PC-3 (cell line): Measurements from ENCODE around the gene HPS6. TPM values are rescaled to one million over a fixed set of nuclear protein-coding genes. Genes with fewer than 3 reads are reported as not detected.
A peak's percentile ranks its signal among the peaks of the same experiment; 100 is the strongest.

ENCODE experiments used
- ATAC-seq: fragments of 200-7000 bp; cut with Tn5 transposase; 2 replicates; pipeline ENCODE4 v1.9.1; 2020; ENCODE audit warnings: mild to moderate bottlenecking, moderate library complexity
- BruUV-seq: library from RNA; stranded (reverse); fragments of 400-500 nt; replicated peaks from 2 replicates; lab custom pipeline; 2021; lab: Mats Ljungman, UMichigan
- CTCF ChIA-PET: fragments of 300-600 bp; sonication (Branson Sonifier 250); formaldehyde crosslinking; loops from one replicate; lab custom pipeline; 2022; ENCODE audit warnings: antibody characterized with exemption; lab: Charles Lee
- POLR2A ChIA-PET: fragments of 300-600 bp; sonication (Branson Sonifier 250); formaldehyde crosslinking; loops from one replicate; lab custom pipeline; 2022; ENCODE audit warnings: antibody characterized with exemption; ENCODE audit not compliant: unreplicated experiment; lab: Charles Lee
- DNase-seq: peaks from one replicate; pipeline ENCODE4 v3.0.0-alpha.2; 2015
- H2AFZ ChIP-seq: fragments of 300-600 bp; sonication (generic); 2 replicates; pipeline ENCODE4 v1.6.0; 2016; ENCODE audit warnings: antibody characterized with exemption, low read length
- H3F3A ChIP-seq: fragments of 300-600 bp; sonication (generic); one replicate; pipeline ENCODE4 v1.6.0; 2017; ENCODE audit warnings: antibody characterized with exemption, low read length, control low read depth, mild to moderate bottlenecking; ENCODE audit not compliant: unreplicated experiment
- H3K27ac ChIP-seq: fragments of 300-600 bp; sonication (generic); 2 replicates; pipeline ENCODE4 v1.5.1; 2016; ENCODE audit warnings: mild to moderate bottlenecking, low read length
- H3K27me3 ChIP-seq: fragments of 300-600 bp; sonication (generic); 2 replicates; pipeline ENCODE4 v1.6.1; 2016; ENCODE audit warnings: low read length, mixed read lengths
- H3K36me3 ChIP-seq: fragments of 300-600 bp; sonication (generic); 2 replicates; pipeline ENCODE4 v1.6.1; 2016; ENCODE audit warnings: low read depth, mixed run types, low read length, mixed read lengths
- H3K4me1 ChIP-seq: fragments of 300-600 bp; sonication (generic); 2 replicates; pipeline ENCODE4 v1.5.1; 2016; ENCODE audit warnings: low read length; ENCODE audit not compliant: insufficient read depth
- H3K4me2 ChIP-seq: fragments of 300-600 bp; sonication (generic); 2 replicates; pipeline ENCODE4 v1.6.0; 2016; ENCODE audit warnings: low read length
- H3K4me3 ChIP-seq: fragments of 300-600 bp; sonication (generic); 2 replicates; pipeline ENCODE4 v1.5.1; 2016; ENCODE audit warnings: mild to moderate bottlenecking, low read length, mixed read lengths
- H3K79me2 ChIP-seq: fragments of 300-600 bp; sonication (generic); 2 replicates; pipeline ENCODE4 v1.6.1; 2017; ENCODE audit warnings: low read length, mixed read lengths
- H3K9ac ChIP-seq: fragments of 300-600 bp; sonication (generic); 2 replicates; pipeline ENCODE4 v1.6.0; 2016; ENCODE audit warnings: mild to moderate bottlenecking, low read length
- H3K9me2 ChIP-seq: fragments of 300-600 bp; sonication (generic); replicated peaks from 2 replicates; pipeline ENCODE4 v1.6.1; 2016; ENCODE audit warnings: mixed run types, low read length, mixed read lengths
- H3K9me3 ChIP-seq: fragments of 300-600 bp; sonication (generic); 2 replicates; pipeline ENCODE4 v1.6.1; 2016; ENCODE audit warnings: low read length, mixed read lengths
- H4K20me1 ChIP-seq: fragments of 300-600 bp; sonication (generic); 2 replicates; pipeline ENCODE4 v1.6.1; 2016; ENCODE audit warnings: low read length, mixed read lengths
- EZH2 ChIP-seq: fragments of 300-600 bp; sonication (generic); IDR thresholded peaks from one replicate; pipeline ENCODE4 v1.6.1; 2017; ENCODE audit warnings: antibody characterized with exemption, mild to moderate bottlenecking, low read length; ENCODE audit not compliant: unreplicated experiment
- EZH2phosphoT487 ChIP-seq: fragments of 300-600 bp; sonication (generic); IDR thresholded peaks from 2 replicates; pipeline ENCODE4 v1.6.1; 2018; ENCODE audit warnings: mild to moderate bottlenecking, antibody characterized with exemption, low read length, borderline replicate concordance
- intact Hi-C: fragments of 100-400 bp; cut with micrococcal nuclease; formaldehyde crosslinking; loops from 2 replicates; pipeline ENCODE4 v1.9.0; 2023
- total RNA-seq: library from RNA; depleted of rRNA; stranded (reverse); fragments of >200 nt; gene quantifications from 2 replicates; pipeline ENCODE4 v1.2.3, GENCODE V29; 2014
- TF ChIP-seq, protein P1 (sequence below): fragments of 300-600 bp; sonication (generic); conservative IDR thresholded peaks from 2 replicates; pipeline ENCODE4 v1.5.1; 2017; ENCODE audit warnings: antibody characterized with exemption, low read depth, mild to moderate bottlenecking, low read length

HPS6 gene
- total RNA-seq, 1 experiment from 2014 or later: 24.0 TPM

DNA sequence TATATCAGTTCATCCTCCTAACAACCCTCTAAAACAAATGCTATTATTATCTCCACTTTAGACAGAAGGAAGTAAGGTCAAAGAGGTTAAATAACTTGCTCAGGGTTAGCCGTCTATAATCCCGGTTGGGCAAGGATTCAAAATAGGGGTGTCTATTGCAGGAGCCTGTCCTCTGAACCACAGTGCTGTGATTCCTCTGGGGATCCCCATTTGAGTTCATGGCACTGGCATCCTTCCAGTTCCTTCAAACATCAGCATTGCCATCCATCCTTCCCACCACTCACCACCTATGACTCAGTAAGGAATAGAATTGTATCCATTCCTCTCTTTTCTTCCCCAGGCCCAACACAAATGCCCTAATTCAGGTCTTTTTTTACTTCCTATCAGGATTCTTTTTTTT is 25.6 kb downstream of the HPS6 start:
- Histone ChIP-seq H3F3A (no peaks in the 10 kb centered on the region), H3K27ac (no peak overlapping the region), H2AFZ (no peak overlapping the region), H3K9ac (no peak overlapping the region), H3K79me2 (no peaks in the 10 kb centered on the region), H3K9me3 (no peaks in the 10 kb centered on the region), H3K4me2 (no peak overlapping the region), H3K36me3 (no peaks in the 10 kb centered on the region), H4K20me1 (no peaks in the 10 kb centered on the region), H3K9me2 (no peaks in the 10 kb centered on the region), H3K27me3 (no peaks in the 10 kb centered on the region), H3K4me3 (no peak overlapping the region), H3K4me1 (no peaks in the 10 kb centered on the region)
- CTCF ChIA-PET: no interaction called here
- BruUV-seq: no TSS peak
- ATAC-seq (no peak), DNase-seq (no peak)
- no peak for TF ChIP-seq EZH2phosphoT487
- TF ChIP-seq EZH2: no peak
- TF ChIP-seq, protein P1, sequence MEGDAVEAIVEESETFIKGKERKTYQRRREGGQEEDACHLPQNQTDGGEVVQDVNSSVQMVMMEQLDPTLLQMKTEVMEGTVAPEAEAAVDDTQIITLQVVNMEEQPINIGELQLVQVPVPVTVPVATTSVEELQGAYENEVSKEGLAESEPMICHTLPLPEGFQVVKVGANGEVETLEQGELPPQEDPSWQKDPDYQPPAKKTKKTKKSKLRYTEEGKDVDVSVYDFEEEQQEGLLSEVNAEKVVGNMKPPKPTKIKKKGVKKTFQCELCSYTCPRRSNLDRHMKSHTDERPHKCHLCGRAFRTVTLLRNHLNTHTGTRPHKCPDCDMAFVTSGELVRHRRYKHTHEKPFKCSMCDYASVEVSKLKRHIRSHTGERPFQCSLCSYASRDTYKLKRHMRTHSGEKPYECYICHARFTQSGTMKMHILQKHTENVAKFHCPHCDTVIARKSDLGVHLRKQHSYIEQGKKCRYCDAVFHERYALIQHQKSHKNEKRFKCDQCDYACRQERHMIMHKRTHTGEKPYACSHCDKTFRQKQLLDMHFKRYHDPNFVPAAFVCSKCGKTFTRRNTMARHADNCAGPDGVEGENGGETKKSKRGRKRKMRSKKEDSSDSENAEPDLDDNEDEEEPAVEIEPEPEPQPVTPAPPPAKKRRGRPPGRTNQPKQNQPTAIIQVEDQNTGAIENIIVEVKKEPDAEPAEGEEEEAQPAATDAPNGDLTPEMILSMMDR: no peak
- intact Hi-C loops: no loop called here
- POLR2A ChIA-PET: no interaction called here

DNA sequence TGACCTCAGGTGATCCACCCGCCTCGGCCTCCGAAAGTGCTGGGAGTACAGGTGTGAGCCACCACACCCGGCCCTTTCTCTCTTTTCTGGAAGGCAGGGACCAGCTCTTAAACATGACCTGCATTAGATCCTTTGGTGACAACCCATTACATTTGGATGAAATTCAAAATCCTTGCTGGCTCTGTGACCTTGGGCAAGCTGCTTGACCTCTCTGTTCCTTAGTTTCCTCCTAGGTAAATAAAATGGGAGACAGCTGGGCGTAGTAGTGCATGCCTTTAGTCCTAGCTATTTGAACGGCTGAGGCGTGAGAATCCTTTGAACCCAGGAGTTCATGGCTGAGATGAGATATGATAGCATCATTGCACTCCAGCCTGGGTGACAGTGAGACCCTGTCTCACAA is 31.3 kb downstream of the HPS6 start:
- H4K20me1 ChIP-seq: no peaks in the 10 kb centered on the region
- TF ChIP-seq EZH2phosphoT487 (no peak), EZH2 (no peak)
- TF ChIP-seq, protein P1: no peak
- H3K9me2 ChIP-seq: no peaks in the 10 kb centered on the region
- H3K9ac ChIP-seq: no peak overlapping the region
- H3K4me2 ChIP-seq: no peak overlapping the region
- no peak overlapping the region for H2AFZ ChIP-seq
- no peak overlapping the region for H3K4me3 ChIP-seq
- intact Hi-C loops: no loop called here
- H3K36me3 ChIP-seq: no peaks in the 10 kb centered on the region
- POLR2A ChIA-PET: no interaction called here
- CTCF ChIA-PET: no interaction called here
- BruUV-seq: no TSS peak
- no peak overlapping the region for H3K27ac ChIP-seq
- ATAC-seq (no peak), DNase-seq (no peak)
- H3K27me3 ChIP-seq: no peaks in the 10 kb centered on the region
- H3K79me2 ChIP-seq: no peaks in the 10 kb centered on the region
- no peaks in the 10 kb centered on the region for H3F3A ChIP-seq
- no peaks in the 10 kb centered on the region for H3K9me3 ChIP-seq
- H3K4me1 ChIP-seq: no peaks in the 10 kb centered on the region

DNA sequence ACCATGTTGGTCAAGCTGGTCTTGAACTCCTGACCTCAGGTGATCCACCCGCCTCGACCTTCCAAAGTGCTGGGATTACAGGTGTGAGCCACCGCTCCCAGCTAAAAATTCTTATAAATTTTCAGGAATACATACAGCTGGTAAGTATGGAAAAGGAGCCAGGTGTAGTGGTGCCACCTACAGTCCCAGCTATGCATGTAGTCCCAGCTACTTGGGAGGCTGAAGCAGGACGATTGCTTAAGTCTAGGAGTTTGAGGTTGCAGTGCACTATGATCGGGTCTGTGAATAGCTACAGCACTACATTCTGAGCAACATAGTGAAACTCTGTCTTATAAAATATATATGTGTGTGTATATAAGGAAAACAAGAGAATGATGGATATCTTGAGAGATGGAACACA is 36.0 kb downstream of the HPS6 start:
- CTCF ChIA-PET: interaction anchor here (0.5 to 1.0 kb wide), 4 partner anchors 45 to 634 kb away, joined by 3 to 5 read pairs (median 3); partner anchors contain the start of gene ARMH3
- no peaks in the 10 kb centered on the region for H3K9me2 ChIP-seq
- H4K20me1 ChIP-seq: no peaks in the 10 kb centered on the region
- H2AFZ ChIP-seq: no peak overlapping the region
- TF ChIP-seq, protein P1: peak; percentile 38
- no peak for TF ChIP-seq EZH2phosphoT487
- no peak for TF ChIP-seq EZH2
- BruUV-seq: no TSS peak
- ATAC-seq (peak; percentile 66), DNase-seq (no peak)
- no peaks in the 10 kb centered on the region for H3F3A ChIP-seq
- H3K36me3 ChIP-seq: no peaks in the 10 kb centered on the region
- no peak overlapping the region for H3K4me3 ChIP-seq
- H3K9me3 ChIP-seq: no peaks in the 10 kb centered on the region
- no peaks in the 10 kb centered on the region for H3K4me1 ChIP-seq
- no peak overlapping the region for H3K4me2 ChIP-seq
- H3K79me2 ChIP-seq: no peaks in the 10 kb centered on the region
- intact Hi-C loops: no loop called here
- H3K27ac ChIP-seq: no peak overlapping the region
- H3K9ac ChIP-seq: no peak overlapping the region
- POLR2A ChIA-PET: interaction anchor here (0.6 kb wide), 1 partner anchor 12 kb away, joined by 14 read pairs; no protein-coding TSS in a partner anchor
- no peaks in the 10 kb centered on the region for H3K27me3 ChIP-seq
